Right hindlimb (tissue), 1 donor: ENCODE measurements around the gene OTULIN.

Experiments used
- DNase-seq: peaks from one replicate; pipeline ENCODE4 v3.0.0-alpha.2; 2018

OTULIN gene

DNA sequence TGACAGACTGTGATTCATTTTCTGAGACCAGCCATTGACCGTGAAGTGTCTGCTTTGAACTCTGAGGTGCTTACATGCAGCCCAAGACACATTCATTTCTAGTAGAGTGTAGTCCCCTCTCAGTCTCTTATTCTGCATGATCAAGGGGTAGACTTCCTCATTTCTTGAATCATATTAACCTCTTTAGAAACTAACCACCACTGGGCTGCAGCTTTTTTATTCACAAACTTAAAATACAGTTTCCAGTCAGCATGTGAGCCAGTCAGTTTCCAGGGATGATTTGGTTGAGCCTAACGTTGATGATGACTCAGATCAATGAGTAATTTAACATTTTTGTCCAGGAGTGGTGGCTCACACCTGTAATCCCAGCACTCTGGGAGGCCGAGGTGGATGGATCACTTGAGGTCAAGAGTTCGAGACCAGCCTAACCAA, 59.2 kb downstream of the OTULIN start:
- no peak for DNase-seq

DNA sequence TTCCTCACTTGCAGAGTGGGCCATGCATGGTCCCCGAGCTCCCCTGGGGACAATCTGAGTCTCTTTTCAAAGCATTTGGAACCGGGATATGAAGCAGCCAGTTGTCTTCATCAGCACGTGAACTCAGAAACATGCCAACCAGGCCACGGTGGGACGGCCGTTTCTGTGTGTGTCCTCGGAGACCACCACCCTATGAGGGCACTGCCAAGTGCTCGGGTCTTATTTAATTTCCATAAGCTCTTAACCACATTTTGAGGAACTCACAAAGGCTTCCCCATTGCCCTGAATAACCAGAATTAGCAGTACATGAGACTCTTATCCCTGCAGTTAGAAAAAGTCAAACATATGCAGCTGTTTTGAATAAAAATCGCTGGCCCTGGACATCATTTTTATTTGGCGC, 60.1 kb downstream of the OTULIN start:
- DNase-seq = no peak

DNA sequence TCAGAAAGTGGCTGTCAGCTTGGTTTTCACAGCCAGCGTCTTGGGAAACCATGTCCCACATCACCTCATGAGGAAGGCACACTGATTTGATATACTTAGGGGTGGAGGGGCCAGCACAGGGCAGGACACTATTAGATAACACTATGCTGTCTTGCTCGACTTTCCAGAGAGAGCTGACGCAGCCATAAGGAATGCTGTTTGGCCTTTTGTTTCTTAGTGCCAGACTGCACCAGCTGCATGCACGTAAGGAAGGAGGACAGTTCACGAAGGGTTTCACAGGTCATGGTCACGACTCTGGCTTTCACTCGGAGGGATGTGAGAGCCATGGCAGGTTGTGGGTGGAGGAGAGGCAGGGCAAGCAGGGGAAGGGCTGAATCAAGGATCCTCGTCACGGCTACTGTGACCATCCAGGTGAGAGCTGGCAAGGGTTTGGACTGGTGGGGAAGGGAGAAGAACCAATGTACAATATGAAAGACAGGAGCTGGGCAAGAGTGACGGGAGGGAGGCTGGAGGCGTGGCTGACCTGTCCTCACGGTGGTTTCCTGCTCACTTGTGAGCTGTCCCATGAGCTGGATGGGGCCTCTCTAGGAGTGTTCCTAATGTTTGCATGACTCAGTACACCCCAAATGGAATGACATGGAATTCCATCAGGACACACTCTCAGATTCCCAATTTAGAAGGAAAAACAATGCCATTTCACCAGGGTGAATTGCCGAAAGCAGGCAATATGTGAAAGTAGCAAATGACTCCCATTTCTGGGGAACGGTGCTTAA, 61.7 kb downstream of the OTULIN start:
- no peak for DNase-seq

DNA sequence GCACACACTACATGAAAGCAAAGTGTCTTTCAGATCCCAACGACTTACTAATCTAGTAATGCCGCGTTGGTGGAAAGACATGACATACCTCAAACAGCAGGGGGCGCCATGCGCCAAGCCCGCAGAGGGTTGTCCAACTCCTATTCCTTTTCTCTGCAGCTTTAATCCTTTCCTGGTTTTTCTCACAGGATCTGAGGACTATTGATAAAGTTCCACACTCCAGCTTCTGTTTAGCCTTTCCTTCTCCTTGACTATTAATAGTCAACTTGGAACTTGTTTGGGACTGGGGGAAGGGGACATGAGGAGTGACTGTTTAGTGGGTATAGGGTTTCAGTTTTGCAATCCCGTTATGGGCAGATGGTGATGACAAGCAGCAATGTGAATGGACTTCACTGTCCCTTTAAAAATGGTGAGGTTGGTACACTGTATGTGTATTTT, 62.9 kb downstream of the OTULIN start:
- DNase-seq = peak; percentile 84

DNA sequence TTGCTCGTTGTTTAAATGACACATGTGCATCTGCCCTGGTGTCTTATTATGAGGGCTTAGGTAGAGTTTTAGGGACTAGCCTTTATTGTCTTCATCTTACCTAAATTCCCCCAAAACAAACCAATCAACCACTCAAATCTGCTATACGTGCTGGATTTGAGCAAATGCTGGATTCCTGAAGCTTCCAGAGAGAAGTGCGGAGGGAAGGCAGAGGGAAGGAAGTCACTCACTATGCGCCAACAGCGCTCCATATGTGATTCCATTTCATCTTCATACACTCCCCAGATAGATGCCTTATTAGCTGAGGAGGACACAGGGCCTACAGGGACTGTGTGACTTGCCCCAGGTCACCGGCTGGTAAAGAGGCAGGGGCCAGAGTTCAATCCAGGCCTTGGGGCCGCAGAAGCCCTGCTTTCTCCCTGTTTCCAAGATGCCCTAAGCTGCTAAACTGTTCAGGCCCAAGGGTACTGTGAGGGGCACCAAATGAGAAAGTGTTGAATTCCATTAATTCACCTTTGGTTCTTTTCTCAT, 63.5 kb downstream of the OTULIN start:
- no peak for DNase-seq

DNA sequence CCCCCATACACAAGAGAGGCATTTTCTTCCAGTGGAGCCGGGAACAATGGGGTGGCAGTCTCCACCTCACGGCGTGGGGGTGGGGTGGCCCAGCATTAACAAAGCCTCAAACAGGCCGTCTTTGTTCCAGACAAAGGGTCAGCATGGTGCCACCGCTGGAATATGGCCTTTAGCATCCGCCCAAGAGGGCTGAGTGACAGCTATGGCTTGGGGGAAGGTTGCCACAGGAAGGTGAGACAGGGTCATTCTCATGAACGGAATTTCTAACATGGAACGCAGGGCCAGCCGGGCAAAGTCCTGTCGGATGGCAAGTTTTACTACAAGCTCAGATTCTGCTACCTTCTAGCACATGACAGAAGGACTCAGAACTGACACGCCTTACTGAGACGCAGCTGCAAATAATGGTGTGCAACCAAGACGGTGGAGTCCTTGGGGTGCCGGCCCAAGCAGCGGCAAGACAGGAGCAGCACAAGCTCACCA, 64.0 kb downstream of the OTULIN start:
- DNase-seq = no peak

DNA sequence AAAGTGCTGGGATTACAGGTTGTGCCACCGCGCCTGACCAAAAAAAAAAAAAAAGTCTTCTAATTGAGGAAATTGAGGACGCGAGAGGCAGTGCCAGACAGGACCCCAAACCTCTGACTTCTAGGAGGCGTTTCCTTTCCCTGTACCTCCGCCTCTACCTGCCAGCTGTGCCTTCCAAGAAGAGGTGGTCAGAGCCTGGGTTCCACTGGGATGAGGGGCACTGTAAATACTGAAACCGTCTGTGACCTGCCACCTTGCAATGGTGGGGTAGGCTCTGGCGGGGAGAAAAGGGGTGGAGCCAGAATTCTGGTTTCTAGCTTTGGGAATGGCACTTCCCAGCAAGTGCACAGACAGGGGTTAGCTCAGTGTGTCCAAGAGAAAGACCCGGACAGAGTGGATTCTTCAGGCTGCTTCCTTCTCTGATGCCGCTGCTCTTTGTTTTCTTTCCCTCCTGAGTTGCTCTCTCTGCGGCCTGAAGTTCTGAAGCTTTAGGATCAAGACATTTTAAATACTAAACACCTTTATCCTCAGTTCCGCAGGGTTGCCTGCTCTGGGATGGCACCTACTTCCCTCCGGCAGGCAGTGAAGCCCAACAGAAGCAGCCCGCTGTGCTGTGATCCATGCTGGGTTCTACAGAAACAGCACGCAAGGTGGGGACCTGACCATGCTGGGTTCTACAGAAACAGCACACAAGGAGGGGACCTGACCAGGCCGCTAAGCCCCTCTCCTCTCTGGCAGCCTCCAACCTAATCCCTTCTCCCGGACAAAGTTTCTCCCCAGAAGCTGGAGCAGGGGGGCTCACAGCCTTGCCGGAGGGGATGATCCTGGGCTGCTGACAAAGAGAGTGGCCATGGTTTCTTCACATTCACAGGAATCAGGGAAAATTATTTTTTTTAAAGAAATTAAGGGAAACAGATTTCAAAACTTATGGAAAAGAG, 65.2 kb downstream of the OTULIN start:
- DNase-seq = no peak

DNA sequence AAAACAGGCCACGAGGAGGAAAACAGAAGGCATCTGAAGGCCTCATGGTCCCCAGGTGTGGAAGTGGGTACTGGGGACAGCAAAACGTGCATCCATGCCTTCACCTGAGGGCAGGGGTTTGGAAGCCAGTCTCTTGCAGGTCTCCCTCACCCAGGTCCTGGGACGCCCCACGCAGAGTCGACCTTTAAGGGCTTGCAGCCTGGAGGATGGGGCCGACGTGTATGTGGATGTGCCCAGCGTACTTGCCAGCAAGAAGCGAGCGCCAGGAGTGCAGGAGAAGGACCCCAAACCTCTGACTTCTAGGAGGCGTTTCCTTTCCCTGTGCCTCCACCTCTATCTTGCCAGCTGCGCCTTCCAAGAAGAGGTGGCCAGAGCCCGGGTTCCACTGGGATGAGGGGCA, 65.9 kb downstream of the OTULIN start:
- DNase-seq = no peak

DNA sequence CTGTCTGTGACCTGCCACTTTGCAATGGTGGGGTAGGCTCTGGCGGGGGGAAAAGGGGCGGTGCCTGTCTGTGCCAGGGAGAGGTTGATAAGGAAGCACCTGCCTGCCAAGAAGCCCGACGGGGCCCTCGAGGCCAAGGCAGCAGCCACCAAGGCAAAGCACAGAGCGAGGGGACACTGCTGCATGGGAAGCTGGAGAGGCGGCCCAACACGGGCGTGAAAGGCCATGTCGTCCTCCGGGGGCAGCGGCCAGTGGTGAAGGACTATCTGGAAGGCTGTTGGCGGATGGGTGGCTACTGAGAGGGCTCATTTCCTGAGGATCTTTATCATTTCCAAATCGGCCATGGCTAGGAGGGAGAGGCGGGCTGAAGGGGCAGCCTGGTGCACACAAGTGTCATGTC, 66.4 kb downstream of the OTULIN start:
- no peak for DNase-seq

DNA sequence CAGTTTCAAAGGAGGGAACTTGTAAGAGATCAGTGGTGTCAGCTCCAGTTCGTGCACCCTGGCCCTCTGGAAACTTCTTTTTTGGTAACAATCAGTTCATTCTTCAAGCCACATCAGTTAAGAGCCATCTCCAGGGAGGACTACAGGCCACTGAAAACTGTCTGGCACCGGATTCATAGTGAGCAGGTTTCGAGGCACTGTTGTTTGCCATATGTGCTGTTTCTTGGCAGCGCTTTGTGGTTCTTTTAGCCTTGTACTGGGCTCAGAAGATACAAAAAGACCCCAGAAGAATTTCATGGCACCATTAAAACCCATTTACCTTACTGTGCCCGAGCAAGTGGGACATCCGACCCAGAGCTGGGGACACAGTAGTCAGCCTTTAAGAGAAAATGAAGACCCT, 68.5 kb downstream of the OTULIN start:
- DNase-seq = no peak

DNA sequence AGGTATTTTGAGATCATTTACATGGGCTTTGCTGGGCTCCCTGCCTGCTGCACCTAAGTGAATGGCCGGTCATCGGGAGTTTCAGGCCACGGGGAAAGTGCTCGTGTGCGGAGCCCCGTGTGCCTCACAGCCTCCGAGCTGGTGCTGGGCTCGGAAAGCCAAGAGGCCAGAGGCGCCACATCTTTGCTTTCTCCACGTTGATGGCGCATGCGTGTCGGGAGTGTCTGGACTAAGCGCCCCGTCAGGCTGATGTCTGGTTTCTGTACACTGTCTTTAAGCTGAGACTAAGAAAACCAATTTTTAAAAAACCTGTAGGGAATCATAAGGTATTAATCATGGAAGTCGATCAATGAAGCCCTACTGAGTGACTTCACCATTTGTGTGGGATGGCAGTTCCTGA, 69.1 kb downstream of the OTULIN start:
- DNase-seq = no peak

DNA sequence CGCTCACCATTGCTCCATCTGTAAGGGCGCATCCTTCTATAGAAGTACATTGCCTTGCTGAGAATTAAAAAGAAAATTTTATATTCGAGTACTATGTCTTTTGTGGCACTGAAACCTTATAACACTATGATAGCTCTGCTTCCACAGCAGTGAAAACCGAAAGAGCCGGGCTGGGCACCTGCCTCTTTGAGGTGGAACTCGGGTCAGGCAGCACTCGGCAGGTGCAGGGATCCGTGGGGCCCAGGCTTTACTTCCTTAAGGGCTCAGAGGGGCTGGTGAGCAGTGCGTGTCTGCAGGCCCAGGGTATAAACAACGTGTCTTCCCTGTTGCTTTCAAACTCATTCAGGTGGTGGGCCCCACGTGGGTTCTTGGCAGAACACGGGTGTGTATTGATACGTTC, 69.9 kb downstream of the OTULIN start:
- no peak for DNase-seq

DNA sequence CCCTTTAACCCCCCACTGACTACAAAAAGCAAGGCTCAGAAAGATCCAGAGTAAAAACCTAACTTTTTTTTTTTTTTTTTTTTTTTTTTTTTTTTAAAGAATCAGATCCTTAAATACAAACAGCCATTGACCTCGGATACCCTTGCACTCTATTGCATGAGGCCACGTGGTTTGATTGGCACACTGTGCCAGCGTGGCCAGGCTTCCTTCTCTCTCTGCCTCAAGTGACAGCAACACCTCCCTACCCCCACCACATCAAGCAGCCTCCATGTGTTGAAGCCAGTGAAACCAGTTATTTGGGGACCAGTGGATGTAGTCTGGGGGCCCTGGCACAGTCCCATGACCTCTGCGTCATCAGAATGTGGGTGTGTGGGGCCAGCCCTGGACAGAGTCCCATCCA, 71.4 kb downstream of the OTULIN start:
- DNase-seq = no peak

DNA sequence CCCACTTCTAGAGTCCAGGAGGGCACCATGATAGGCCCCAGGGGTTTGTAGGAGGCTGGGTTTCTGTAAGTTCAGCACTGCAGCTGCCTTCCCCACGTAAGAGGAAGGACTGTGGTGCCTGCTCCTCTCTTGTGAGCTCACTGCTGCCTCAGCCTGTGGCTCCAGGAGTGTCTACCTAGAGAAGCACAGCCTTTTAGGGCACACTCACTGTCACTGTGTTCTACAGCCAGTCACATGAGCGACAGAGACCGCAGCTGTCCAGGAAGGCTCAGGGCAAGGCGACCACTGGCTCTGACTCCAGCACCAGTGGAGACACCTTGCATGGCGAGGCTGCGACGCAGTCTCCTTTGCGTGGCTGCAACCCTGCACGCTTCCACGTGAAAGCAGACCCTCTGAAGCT, 72.8 kb downstream of the OTULIN start:
- no peak for DNase-seq

DNA sequence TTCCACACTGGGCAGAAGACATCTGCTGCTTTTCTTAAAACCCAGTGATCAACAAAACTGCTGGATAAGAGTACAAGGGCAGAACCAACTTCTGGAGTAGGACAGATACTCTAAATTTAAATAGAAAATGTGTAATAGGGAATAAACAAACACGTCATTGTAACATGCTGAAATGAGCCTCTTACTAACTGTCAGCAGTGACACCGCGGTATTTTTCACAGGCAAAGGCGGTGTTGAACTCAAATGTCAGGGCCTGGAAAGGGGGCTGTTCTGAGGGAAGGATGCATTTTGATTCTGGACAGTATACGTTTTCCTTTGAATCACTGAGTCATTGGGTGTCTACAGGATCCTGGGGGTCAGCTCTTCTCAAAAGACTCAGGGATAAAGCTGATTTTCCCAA, 73.5 kb downstream of the OTULIN start:
- DNase-seq = no peak

DNA sequence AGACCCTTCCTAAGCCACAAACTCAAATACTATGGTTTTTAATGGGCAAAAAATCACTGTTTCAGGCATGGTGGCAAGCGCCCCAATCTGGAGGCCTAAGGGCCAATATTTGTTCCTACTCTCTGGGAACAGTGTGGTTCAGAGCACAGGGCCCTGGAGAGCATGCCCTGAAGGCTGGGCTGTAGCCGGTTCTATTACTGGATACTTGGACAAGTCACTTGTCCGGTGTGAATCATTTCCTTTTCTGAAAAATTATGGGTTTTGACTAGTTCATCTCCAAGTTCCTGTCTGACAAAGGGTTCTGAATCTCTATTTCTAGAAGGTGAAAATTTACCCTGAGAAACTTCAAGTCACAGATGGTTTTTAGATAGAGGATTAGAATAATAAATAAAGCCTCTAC, 75.0 kb downstream of the OTULIN start:
- no peak for DNase-seq

DNA sequence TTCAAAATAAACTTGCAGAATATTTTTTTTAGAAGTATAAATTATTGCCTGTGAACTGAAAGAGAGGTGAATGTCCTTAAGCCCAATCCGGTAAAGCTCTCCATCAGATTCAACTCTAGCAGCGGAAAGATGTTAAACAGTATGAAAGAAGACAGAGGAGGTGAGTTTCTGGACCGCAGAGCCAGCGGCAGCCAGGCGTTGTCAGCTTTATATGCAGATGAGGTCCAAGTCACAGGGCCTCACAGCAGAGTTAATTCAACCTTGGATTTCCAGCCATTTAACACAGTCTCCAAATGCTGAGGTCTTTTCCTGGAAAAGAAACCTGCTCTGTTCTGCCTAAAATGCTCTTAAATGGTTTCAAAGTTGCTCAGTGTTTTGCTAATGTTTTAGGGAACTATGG, 75.5 kb downstream of the OTULIN start:
- DNase-seq = no peak

DNA sequence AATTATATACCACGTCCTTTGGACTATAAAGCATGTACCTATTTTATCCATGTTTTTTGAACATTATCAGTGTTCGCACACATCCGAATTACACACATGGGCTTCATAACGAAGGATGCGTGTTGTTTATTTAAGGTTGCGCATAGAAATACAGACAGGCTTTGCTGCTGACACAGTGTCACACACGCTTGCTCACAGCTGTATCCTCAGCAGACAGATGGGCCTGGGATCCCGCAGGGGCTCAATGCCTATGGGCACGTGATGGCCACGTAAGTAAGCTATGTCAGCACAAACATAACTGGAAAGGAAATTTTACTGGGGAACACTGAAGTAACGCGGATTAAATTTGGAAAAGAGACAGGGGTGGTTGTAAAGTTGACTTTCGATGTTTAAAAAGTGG, 76.6 kb downstream of the OTULIN start:
- DNase-seq = no peak

DNA sequence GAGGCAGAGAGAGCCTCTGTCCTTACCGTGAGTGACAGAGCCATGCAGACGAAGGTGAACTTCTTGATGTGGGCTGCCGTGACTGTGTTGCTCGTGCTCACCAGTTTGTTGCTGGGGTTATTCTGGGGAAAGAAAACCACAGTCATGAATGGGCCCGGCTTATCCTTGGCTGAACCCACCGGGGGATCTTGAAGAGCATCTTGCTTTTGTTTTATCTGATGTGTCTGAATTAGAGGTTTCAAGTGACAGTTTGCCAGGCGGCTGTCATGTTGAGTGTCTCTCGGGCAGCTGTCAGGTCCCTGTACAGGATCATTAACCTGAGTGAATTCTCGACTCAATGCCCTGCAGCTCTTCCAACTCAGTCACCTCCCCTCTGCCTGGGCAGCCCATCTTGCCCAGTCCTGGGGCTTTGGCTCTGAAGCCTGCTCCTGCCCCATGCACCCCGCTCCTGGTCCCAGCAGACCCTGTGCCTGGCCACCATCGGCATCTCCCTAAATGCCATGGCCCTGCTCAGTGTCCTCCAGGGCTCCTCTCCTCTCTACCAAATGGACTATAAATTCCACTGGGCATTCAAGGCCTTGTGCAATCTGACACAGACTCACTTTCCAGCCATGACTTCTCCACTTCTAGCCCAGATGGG, 77.4 kb downstream of the OTULIN start:
- DNase-seq = no peak

DNA sequence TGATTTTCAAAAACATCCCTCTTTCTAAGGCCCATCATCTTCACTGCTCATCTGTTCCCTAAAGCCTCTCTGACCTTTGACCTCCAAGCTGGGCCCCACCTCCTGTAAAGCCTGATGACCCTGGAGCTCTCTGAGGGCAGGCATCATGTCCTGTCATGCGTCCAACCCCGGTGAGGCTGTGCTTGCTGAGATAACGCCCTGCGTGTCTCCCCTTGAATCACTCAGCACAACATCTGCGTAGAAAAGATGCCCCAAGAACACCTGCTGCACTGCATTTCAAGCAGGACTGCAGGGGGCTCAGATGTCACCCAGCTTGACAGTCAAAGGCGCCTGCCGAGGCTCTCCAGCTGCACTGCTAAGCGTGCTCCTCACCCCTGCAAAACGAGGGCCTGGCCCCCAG, 78.0 kb downstream of the OTULIN start:
- no peak for DNase-seq

DNA sequence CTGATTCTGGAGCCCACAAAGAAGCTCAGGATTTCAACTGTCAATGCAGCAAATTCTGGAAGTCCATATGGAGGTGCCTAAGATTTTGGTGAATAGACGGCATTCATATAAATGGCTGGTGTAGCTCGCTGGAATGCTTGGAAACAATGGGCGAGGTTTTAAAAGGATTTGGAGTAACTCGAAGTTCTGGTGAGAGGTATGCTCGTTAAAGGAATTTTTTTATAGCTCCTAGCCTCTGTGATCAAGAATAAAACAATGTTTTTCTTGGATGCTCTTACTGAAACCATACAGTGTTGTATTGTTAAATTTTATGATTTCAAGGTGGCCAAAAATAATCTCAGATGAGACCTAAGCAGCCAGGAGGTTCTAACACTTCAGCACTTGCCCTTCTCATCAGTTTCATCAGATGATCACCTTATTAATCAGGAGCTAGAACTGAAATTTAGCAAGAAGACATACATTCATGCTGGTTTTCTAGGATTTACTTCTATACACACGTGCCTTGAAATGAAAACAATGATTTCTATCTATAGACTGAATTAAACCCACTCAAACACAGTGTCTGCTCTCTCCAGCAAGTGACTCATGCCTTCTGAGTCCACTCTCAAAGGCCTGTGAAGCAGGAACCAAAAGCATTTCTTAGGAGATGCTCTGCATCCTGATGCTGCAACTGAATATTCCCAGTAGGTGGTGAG, 79.2 kb downstream of the OTULIN start:
- DNase-seq = no peak
